ENCODE data around the gene UBE2S.
"Not testable (repeated sequence)": the region's sequence is repeated elsewhere in the genome, so short reads cannot be mapped to it uniquely, and the experiment has no call there.

The UBE2S gene

DNA sequence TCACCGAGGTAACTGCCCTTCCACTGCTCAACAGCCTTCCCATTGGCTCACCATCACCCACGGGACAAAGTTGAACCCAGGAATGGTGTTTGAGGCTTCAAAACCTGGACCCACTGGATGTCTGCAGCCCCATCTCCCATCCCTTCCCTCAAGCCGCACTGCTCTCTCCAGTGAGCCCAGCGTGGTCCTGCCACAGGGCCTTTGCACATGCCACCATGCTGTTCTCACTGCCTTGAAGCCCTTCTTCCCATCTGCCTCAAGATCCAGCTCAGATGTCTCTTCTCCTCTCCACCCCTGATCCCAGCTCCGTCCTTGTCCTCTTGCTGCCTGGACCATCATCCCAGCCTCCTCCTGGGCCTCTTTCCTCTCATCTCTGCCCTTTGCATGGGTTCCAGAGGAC lies 31.5 kb upstream of the UBE2S start:
- DNase-seq = no peak

- no peak for DNase-seq
These were observed 29.8 kb upstream of the UBE2S start for GRCh38 chr19:55437410-55437809.

GRCh38 chr19:55436847-55437246 lies 29.3 kb upstream of the UBE2S start:
- DNase-seq = no peak

- DNase-seq = no peak
These were observed 27.4 kb upstream of the UBE2S start for GRCh38 chr19:55435020-55435419.

- DNase-seq = no peak
These were observed 26.9 kb upstream of the UBE2S start for GRCh38 chr19:55434356-55434919.

- no peak for DNase-seq
These were observed 25.7 kb upstream of the UBE2S start for GRCh38 chr19:55433292-55433691.

- DNase-seq = no peak
These were observed 24.8 kb upstream of the UBE2S start for GRCh38 chr19:55432241-55432959.

- no peak for DNase-seq
These were observed 23.6 kb upstream of the UBE2S start for GRCh38 chr19:55431183-55431582.

DNA sequence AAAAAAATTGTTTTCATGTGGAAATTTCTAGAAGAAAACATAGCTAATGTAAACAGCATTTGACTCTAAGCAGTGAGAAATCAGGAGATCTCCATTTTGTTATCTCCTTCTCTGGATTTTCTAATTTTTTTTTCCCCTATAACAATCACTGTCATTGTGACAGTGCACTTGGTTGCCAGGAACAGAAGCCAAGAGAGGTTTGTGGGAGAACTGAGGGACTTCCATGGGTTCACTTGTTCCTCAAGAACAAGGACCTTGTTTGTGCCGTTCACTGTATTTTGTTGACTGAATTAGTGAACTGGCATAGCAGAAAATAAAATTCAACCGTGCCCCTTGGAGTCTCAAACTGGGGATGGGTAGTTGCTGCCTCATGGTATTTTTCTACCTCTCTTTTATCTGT lies 18.5 kb upstream of the UBE2S start:
- no peak for DNase-seq

DNA sequence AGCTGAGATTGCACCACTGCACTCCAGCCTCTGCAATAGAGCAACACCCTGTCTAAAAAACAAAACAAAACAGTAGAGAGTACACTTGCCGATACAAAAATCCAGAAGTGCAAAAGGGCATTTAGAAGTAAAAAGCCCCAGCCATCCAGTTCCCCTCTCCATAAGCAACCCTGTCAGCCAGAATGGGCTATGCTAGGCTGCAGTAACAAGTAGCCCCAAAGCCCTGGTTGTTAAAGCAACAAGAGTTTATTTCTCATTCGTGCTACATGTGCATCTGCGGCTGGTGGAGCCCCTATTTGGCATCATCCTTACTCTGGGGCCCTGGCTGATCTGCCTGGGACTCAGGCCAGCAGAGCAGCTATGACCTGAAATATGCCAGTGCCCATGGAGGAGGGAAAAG lies 16.9 kb upstream of the UBE2S start:
- DNase-seq = no peak

DNA sequence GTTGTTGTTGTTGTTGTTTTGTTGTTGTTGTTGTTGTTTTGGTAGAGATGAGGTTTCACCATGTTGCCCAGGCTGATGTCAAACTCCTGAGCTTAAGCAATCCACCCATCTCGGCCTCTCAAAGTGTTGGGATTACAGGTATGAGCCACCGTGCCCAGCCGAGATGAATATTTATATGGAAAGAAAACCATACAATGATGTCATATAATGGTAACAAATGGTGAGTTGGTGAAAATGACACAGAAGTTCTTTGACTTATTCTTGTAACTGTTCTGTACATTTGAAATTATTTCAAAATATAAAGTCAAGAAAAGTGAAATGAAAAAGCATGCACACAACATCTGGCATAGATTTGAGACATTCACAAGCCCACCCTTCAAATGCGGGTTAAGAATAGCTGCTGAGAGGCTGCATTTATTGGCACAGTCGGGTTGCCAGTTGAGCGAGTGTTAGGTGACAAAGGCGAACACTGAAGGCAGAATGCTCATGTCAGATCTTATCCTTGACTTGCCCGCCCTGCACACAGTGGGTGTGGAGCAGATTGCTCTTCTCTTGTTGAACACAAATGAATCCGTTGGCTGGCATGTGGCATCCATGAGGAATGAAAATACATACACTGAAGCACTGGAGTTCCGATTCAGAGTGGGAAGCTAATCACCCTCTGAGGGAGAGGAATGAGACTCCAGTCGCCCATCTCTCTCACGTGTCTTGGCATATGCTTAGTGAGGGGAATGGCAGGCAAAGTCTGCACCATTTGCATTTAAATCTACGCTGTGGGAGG lies 15.8 kb upstream of the UBE2S start:
- DNase-seq = no peak

- not testable (repeated sequence) for DNase-seq
These were observed 13.7 kb upstream of the UBE2S start for GRCh38 chr19:55421281-55421680.

DNA sequence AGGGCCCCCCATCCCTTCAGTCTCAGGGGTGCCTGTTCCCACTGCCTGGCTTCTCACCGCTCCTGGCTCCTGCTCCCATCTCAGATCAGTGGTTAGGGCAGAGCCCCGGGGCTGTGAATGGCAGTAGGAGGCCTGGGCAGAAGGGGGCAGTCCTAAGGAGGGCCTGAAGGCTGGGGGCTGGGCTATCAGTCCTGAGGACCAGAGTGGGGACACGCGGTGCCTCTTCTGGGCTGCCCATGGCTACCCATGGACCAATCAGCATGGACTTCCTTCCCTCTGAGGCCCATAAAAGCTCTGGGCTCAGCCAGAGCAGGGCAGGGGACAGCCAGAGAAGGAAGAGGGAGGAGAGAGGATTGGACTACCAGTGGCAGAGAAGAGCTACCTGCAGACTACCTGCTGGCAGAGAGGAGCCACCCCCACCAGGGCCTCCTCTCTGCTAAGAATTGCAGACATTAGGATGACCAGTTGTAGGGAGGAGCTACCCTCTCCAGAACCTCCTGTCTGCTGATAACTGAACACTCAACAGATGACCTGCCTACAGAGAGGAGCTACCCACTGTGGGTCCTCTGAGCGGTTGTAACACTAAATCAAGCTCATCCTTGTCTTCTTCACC lies 12.1 kb upstream of the UBE2S start:
- no peak for DNase-seq

DNA sequence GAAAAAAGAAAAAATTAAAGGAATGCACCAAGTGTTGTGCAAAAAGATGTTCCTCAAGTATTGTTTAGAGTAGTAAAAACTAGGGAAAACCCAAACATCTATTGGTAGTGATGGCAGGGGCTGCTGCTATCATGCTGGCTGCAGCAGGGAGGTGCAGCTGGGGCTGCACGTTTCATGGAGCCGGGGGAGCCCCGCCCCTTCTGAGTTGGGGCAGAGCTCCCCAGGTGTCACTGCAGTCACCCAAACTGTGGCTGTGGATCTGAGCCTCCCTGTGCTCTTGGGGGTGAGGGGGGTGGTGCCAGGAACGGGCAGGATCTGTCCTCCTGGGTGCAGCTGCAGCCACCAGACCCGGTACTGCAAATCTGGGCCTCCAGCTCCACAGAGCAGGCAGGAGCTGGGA lies 11.5 kb upstream of the UBE2S start:
- no peak for DNase-seq

DNA sequence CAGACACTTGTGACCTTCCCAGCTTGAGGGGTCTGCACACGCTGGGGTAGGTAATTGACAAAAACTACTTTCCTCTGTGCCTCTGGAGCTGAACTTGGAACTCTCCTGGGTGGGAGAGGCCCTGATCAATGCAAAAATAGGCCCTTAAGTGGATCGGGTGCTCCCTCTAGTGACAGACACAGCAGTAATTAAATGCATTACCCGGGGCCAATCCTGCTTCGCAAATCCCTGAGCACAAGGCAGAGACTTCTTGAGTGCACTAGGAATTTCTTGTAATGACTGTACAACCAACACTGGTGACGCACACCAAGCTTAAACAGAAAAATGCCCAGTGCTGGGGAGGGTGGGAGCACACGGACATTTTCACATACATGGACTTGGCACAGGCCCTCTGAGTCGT lies 10.6 kb upstream of the UBE2S start:
- DNase-seq = peak; percentile 52

GRCh38 chr19:55410168-55410567 lies 2.6 kb upstream of the UBE2S start:
- DNase-seq = no peak

DNA sequence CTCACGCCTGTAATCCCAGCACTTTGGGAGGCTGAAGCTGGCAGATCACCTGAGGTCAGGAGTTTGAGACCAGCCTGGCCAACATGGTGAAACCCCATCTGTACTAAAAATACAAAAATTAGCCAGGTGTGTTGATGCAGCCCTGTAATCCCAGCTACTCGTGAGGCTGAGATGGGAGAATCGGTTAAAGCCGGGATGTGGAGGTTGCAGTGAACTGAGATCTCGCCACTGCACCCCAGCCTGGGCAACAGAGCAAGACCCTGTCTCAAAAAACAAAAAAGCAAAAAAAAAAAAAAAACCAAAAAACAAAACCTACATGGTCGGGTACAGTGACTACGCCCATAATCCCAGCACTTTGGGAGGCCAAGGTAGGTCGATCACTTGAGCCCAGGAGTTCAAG lies 1.6 kb upstream of the UBE2S start:
- not testable (repeated sequence) for DNase-seq

GRCh38 chr19:55408533-55408872 lies 915 bp upstream of the UBE2S start:
- no peak for DNase-seq

GRCh38 chr19:55407800-55408532 lies 378 bp upstream of the UBE2S start:
- DNase-seq = peak; percentile 94

- DNase-seq = no peak
These were observed 600 bp downstream of the UBE2S start for GRCh38 chr19:55406826-55407549.

- no peak for DNase-seq
These were observed 1.3 kb downstream of the UBE2S start for GRCh38 chr19:55406091-55406825.

- DNase-seq = no peak
These were observed 1.9 kb downstream of the UBE2S start for GRCh38 chr19:55405638-55406037.
